ENCODE results near the gene GPC2. TPM values are rescaled to one million over a fixed set of nuclear protein-coding genes. Genes with fewer than 3 reads are reported as not detected.
"Not testable (repeated sequence)": the region's sequence is repeated elsewhere in the genome, so short reads cannot be mapped to it uniquely, and the experiment has no call there.

The GPC2 gene
- total and polyA plus RNA-seq, 2 donors (not counting 3 experiments of a cell fraction or from before 2014, with no cell fraction given), result 9.2 to 17.5 TPM

DNA sequence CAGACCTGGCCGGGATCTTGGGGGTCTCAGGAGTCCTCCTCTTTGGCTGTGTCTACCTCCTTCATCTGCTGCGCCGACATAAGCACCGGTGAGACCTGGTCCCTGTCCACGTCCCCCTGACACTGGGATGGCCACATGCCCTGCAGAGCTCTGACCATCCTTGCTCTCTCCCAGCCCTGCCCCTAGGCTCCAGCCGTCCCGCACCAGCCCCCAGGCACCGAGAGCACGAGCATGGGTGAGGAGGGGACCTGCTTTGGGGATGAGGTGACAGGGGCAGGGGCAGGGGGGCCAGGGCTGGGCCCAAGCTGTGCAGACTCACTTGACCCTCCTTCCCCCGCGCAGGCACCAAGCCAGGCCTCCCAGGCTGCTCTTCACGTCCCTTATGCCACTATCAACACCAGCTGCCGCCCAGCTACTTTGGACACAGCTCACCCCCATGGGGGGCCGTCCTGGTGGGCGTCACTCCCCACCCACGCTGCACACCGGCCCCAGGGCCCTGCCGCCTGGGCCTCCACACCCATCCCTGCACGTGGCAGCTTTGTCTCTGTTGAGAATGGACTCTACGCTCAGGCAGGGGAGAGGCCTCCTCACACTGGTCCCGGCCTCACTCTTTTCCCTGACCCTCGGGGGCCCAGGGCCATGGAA is 43.5 kb upstream of the GPC2 start:
- no peaks in the 10 kb centered on the region for H3K9me1 ChIP-seq (replicated peaks; ENCODE audit: control insufficient read depth, extremely low read depth, insufficient read depth, low read length)

GRCh38 chr7:100219801-100220585 is 42.8 kb upstream of the GPC2 start, which contains the start of gene PVRIG:
TSS of gene PVRIG (plus strand) at chr7:100219949. CDS start at chr7:100219971, 22 bp downstream.
- H2AFZ ChIP-seq (ENCODE audit: low read depth, low read length); H3K27ac ChIP-seq (ENCODE audit: insufficient read depth, low read depth, low read length); DNase-seq (ENCODE audit: low read depth, low spot score); H3K36me3 ChIP-seq (ENCODE audit: control insufficient read depth in 2 of 2, extremely low read depth in 1 of 2, insufficient read depth in 2 of 2, low read length in 2 of 2); POLR2A ChIA-PET; H3K79me2 ChIP-seq (ENCODE audit: control insufficient read depth, insufficient read depth, low read length); BruUV-seq (replicated peaks); H3K27me3 ChIP-seq (ENCODE audit: control insufficient read depth in 2 of 2, insufficient read depth in 2 of 2, low read length in 2 of 2); H3K9ac ChIP-seq (replicated peaks; ENCODE audit: extremely low read depth, insufficient read depth, low read length); FAIRE-seq; H4K20me1 ChIP-seq (replicated peaks; ENCODE audit: control insufficient read depth, extremely low read depth, insufficient read depth, low read length); H3K9me1 ChIP-seq (replicated peaks; ENCODE audit: control insufficient read depth, extremely low read depth, insufficient read depth, low read length); H3K4me3 ChIP-seq (replicated peaks in 1 of 3; ENCODE audit: insufficient read depth in 1 of 3, low read depth in 1 of 3, low read length in 3 of 3); H3K9me3 ChIP-seq (replicated peaks; ENCODE audit: control insufficient read depth, insufficient read depth, low read length); H3K4me2 ChIP-seq (ENCODE audit: insufficient read depth, low read length); dilution Hi-C loops (cut with MboI; ENCODE audit: extremely low pct_ligation_motif_present, low sequenced_read_pairs); H3K4me1 ChIP-seq (ENCODE audit: control insufficient read depth, extremely low read depth, insufficient read depth, low read length): not testable (repeated sequence)
- CTCF ChIA-PET, result interaction anchor here (1.2 kb wide), 1 partner anchor 89 kb away, joined by 4 read pairs; no protein-coding TSS in a partner anchor
- intact Hi-C loops (cut with micrococcal nuclease), result loop anchor here (2.0 kb wide), 1 partner anchor 125 kb away; no protein-coding TSS in a partner anchor

More for the DNA sequence above, 43.5 kb upstream of the GPC2 start:
- intact Hi-C loops (cut with micrococcal nuclease), result no loop called here
- dilution Hi-C loops (cut with MboI; ENCODE audit: extremely low pct_ligation_motif_present, low sequenced_read_pairs), result no loop called here
- no peak overlapping the region for H3K9ac ChIP-seq (replicated peaks; ENCODE audit: extremely low read depth, insufficient read depth, low read length)
- H3K4me3 ChIP-seq (replicated peaks in 1 of 3; ENCODE audit: insufficient read depth in 1 of 3, low read depth in 1 of 3, low read length in 3 of 3), result no peak overlapping the region
- no peaks in the 10 kb centered on the region for H3K9me3 ChIP-seq (replicated peaks; ENCODE audit: control insufficient read depth, insufficient read depth, low read length)
- no TSS peak for BruUV-seq (replicated peaks)
- no peaks in the 10 kb centered on the region for H3K79me2 ChIP-seq (ENCODE audit: control insufficient read depth, insufficient read depth, low read length)
- H2AFZ ChIP-seq (ENCODE audit: low read depth, low read length), result no peak overlapping the region
- H3K36me3 ChIP-seq (ENCODE audit: control insufficient read depth in 2 of 2, extremely low read depth in 1 of 2, insufficient read depth in 2 of 2, low read length in 2 of 2), result peaks cover 0 to 7% of the 10 kb centered on the region in 2 experiments
- H3K27ac ChIP-seq (ENCODE audit: insufficient read depth, low read depth, low read length), result no peak overlapping the region
- ChIA-PET POLR2A (no interaction called here), CTCF (interaction anchor here (1.2 kb wide), 1 partner anchor 90 kb away, joined by 4 read pairs; no protein-coding TSS in a partner anchor)
- DNase-seq (ENCODE audit: low read depth, low spot score), result no peak
- H4K20me1 ChIP-seq (replicated peaks; ENCODE audit: control insufficient read depth, extremely low read depth, insufficient read depth, low read length), result no peaks in the 10 kb centered on the region
- H3K27me3 ChIP-seq (ENCODE audit: control insufficient read depth in 2 of 2, insufficient read depth in 2 of 2, low read length in 2 of 2), result no peaks in the 10 kb centered on the region
- no peaks in the 10 kb centered on the region for H3K4me1 ChIP-seq (ENCODE audit: control insufficient read depth, extremely low read depth, insufficient read depth, low read length)
- H3K4me2 ChIP-seq (ENCODE audit: insufficient read depth, low read length), result no peak overlapping the region
- FAIRE-seq, result no peak
- no peak for TF ChIP-seq POLR2A (IDR thresholded peaks at IDR 0.05; ENCODE audit: low read depth, low read length)
- TF ChIP-seq, protein P1, sequence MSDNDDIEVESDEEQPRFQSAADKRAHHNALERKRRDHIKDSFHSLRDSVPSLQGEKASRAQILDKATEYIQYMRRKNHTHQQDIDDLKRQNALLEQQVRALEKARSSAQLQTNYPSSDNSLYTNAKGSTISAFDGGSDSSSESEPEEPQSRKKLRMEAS (IDR thresholded peaks at IDR 0.05; ENCODE audit: insufficient read depth, insufficient read length), result no peak
- TF ChIP-seq GATA2 (IDR thresholded peaks at IDR 0.05; ENCODE audit: insufficient read depth, insufficient read length, low read depth, low read length), result no peak
- TF ChIP-seq CTCF (IDR thresholded peaks at IDR 0.05; ENCODE audit: extremely low read depth in 1 of 2, insufficient read depth in 1 of 2, low read depth in 1 of 2, low read length in 2 of 2), result no peak
- TF ChIP-seq JUN (IDR thresholded peaks at IDR 0.05; ENCODE audit: borderline replicate concordance, insufficient read depth, insufficient read length, low read depth), result no peak
- no peak for TF ChIP-seq EZH2 (IDR thresholded peaks at IDR 0.05; ENCODE audit: borderline replicate concordance, low read depth, low read length, severe bottlenecking)
